T-helper 1 cell treated with Interleukin-12 subunit alpha and Interleukin-12 subunit beta and Interleukin-4 antibody, amounts not matched to agents 30 μg/mL and 1 μg/mL, for 36 hours (primary cell): Measurements from ENCODE around the gene CACFD1.

ENCODE experiments used
- H3K27ac Mint-ChIP-seq: one replicate; pipeline ENCODE4 v1.8.0; 2021; ENCODE audit warnings: mild to moderate bottlenecking, mixed read lengths
- H3K27me3 Mint-ChIP-seq: one replicate; pipeline ENCODE4 v1.8.0; 2021; ENCODE audit warnings: low read depth, mixed read lengths
- H3K36me3 Mint-ChIP-seq: one replicate; pipeline ENCODE4 v1.8.0; 2021; ENCODE audit warnings: low read depth, mixed read lengths
- H3K4me1 Mint-ChIP-seq: one replicate; pipeline ENCODE4 v1.8.0; 2021; ENCODE audit warnings: low read depth, mixed read lengths
- H3K4me3 Mint-ChIP-seq: one replicate; pipeline ENCODE4 v1.8.0; 2021; ENCODE audit warnings: mild to moderate bottlenecking, moderate library complexity, mixed read lengths
- H3K9me3 Mint-ChIP-seq: one replicate; pipeline ENCODE4 v1.8.0; 2021; ENCODE audit warnings: mixed read lengths

The CACFD1 gene

DNA sequence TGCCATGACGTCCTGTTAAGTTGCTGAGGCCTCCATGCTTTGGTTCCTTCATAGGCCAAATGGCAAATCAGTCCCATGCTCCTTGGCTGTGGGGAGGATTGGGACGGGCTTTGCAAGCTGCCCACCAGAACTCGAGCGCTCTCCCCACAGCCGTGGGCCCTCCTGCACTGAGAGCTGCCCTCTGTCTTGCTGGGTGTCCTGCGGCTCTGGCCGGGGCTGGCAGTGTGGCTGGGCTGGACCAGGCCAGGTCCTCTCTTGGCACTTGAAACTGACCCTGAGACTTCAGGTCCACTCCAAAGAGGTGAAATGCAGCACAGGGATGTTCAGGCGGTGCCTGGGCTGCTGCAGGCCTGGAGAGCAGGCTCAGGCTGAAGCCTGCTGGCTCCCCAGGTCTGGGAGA lies 57.9 kb downstream of the CACFD1 start:
- Mint-ChIP-seq H3K27me3 (no peaks in the 10 kb centered on the region), H3K4me1 (no peaks in the 10 kb centered on the region), H3K36me3 (no peaks in the 10 kb centered on the region), H3K27ac (no peak overlapping the region), H3K9me3 (no peaks in the 10 kb centered on the region), H3K4me3 (no peak overlapping the region)

DNA sequence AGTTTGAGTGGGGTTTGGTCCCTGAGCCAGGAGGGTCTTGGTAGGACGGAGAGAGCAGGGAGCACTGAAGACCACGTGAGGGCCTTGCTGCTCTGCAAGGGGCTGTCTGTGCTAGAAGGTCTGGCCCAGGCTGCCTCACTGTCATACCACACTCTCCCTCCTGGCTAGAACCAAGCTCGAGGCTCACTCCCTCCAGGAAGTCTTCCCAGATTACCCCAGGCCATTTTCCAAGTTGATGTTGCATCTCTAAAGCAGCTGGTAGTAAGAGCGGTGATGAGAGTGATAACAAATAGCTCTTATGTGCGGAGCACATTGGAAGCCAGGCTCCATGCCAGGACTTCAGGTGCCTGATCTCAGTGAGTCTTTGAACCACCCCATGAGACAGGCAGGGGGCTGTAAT lies 58.4 kb downstream of the CACFD1 start:
- Mint-ChIP-seq H3K27ac (no peak overlapping the region), H3K4me1 (no peaks in the 10 kb centered on the region), H3K27me3 (no peaks in the 10 kb centered on the region), H3K9me3 (no peaks in the 10 kb centered on the region), H3K36me3 (no peaks in the 10 kb centered on the region), H3K4me3 (no peak overlapping the region)

DNA sequence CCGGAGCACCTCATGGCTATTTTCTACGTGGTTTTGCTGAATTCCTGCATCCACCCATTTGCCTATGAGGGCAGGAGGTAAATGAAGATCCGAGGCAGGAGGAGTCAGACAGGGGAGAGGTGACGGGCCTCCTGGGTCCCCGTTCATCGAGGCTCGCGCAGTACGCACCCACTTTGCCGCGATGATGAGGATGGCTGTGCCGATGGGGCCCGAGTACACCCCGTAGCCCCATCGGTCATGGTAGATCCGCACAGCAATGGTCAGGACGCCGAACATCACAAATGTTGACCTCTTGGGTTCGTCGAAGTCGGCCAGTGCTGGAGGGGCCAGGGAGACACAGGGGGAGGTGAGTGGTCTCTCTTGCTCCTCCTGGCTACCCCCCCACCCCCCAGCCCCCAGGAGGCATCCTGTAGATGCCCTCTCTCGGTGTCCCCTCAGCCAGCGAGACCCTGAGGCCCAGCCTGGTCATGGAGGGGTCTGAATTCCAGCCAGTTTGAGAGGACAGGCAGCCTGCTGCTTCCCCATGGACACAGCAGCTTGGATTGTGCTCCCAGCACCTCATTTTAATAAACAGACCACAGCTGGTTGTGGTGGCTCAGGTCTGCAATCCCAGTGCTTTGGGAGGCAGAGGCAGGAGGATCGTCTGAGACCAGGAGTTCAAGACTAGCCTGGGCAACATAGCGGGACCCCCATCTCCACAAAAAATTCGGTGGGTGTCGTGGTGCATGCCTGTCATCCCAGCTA lies 59.1 kb downstream of the CACFD1 start:
- Mint-ChIP-seq H3K4me1 (no peaks in the 10 kb centered on the region), H3K27me3 (no peaks in the 10 kb centered on the region), H3K36me3 (no peaks in the 10 kb centered on the region), H3K4me3 (no peak overlapping the region), H3K27ac (no peak overlapping the region), H3K9me3 (no peaks in the 10 kb centered on the region)

DNA sequence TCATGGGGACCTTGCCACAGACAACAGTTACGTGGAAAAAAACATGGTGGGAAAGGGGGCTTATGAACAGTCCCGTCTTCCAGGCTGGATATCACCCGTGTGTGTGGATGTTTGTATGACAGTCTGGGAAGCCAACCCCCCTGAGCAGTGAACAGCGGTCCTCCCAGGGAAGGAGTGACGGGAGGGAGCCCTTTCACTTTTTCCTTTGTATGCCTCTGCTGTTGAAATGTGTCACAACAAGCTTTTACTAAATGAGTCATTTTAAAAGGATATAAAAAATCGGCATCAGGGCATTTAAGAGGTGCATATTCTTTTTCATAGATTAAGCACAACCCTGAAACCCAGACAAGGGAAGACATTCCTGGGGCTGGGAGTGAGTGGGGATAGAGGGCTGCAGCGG lies 59.9 kb downstream of the CACFD1 start:
- Mint-ChIP-seq H3K4me3 (no peak overlapping the region), H3K27ac (no peak overlapping the region), H3K27me3 (no peaks in the 10 kb centered on the region), H3K4me1 (no peaks in the 10 kb centered on the region), H3K9me3 (no peaks in the 10 kb centered on the region), H3K36me3 (no peaks in the 10 kb centered on the region)

DNA sequence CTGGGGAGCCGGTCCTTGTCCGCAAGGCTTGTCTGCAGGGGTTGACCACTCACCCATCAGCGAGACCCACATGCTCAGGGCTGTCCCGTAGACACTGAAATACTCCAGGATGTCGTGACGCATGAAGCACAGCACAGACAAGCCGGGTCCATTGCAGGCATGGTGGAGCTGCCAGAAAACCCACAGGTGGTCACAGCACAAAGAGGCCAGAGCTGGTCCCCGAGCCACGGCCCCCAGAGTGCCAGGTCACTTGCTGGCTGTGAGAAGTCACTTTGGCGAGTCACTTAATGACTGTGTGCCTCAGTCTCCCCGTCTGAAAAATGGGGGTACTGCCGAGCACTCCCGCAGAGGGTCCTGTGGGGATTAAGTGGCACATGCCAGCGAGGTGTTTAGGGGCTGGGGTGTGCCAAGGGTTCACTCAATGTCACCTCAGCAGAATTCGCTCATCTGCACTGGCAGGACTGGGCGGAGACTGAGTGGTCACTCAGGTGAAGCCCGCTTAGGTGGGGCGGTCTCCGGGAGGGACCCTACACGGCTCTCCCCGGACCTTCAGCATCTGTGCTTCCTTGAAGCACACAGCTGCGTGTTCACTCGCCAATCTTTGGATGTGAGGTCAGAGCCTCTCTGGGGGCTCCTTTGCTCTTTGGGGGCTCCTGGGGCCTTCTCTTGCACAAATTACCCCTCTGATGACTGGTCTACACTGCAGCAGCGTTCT lies 60.5 kb downstream of the CACFD1 start:
- Mint-ChIP-seq H3K36me3 (no peaks in the 10 kb centered on the region), H3K4me1 (no peaks in the 10 kb centered on the region), H3K4me3 (no peak overlapping the region), H3K27me3 (no peaks in the 10 kb centered on the region), H3K27ac (no peak overlapping the region), H3K9me3 (no peaks in the 10 kb centered on the region)
